ENCODE data around the gene UBE2B. TPM values are rescaled to one million over a fixed set of nuclear protein-coding genes. Genes with fewer than 3 reads are reported as not detected.

The UBE2B gene
- total RNA-seq, 1 experiment from 2014 or later, result 53.3 TPM

DNA sequence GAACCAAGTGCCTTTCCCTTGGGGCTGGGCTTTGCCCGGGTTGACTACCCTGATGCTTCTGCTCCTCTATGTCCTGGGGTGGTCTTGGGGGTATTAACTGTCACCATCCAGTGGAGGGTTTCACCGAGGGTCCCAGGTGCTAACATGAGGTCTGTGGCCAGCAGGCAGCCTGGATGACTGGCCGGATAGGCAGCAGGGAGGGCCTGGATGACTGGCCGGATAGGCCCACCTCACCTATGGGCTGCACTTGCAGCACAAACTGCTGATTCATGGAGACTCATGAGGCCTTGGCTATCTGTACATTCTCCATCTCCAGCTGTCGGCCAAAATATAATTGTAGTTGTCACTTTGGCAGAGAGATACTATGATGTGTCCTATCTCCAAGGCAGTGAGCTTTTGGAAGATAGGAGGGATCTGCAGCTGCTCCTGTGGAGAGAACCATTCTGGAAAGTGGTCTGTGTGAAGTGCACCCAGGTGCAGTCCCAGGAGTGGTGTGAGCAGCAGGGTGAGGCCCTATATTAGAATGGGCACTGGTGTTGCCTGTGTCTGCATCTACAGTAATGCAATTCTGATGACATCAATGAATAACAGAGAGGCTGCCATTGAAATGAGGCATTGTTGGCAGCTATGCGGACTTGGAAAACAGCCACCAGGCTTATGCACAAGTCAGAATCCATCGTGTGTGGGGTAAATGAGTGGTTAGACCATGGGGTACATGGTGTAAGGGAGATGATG is 66.6 kb downstream of the UBE2B start:
- H3K4me1 ChIP-seq, result peaks cover 2% of the 10 kb centered on the region; the same call in 1 of the 2 replicates

DNA sequence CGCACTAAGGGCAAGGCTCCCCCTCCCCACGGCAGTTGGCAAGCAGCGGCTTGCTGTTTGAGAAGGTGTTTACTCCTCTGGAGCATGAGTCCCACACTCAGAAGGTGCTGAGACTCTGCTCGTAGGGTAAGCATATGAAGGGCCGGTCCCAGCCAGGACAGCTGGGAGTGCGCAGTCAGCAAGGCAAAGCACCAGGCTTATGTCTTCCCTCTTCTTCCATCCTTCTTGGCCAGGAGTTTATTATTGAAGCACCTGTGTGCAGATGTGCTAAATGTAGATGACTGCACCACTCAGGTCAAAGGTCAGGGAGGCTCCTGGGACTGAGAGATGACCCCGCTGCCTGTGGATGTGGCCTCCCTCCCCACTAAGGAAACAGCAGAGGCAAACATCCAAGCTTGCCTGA is 67.4 kb downstream of the UBE2B start:
- no peak for DNase-seq
- no peaks in the 10 kb centered on the region for H3K9me3 ChIP-seq (replicated peaks)
- no peaks in the 10 kb centered on the region for H3K36me3 ChIP-seq
- peaks cover 9% of the 10 kb centered on the region for H3K27me3 ChIP-seq
- H3K4me1 ChIP-seq, result peaks cover 2% of the 10 kb centered on the region; the same call in 1 of the 2 replicates
- H3K27ac ChIP-seq, result no peak overlapping the region
- H3K4me3 ChIP-seq, result no peak overlapping the region

More for the DNA sequence above, 66.6 kb downstream of the UBE2B start:
- H3K9me3 ChIP-seq (replicated peaks), result no peaks in the 10 kb centered on the region
- DNase-seq, result no peak
- H3K36me3 ChIP-seq, result no peaks in the 10 kb centered on the region
- no peak overlapping the region for H3K27ac ChIP-seq
- H3K27me3 ChIP-seq, result peaks cover 10% of the 10 kb centered on the region
- no peak overlapping the region for H3K4me3 ChIP-seq

DNA sequence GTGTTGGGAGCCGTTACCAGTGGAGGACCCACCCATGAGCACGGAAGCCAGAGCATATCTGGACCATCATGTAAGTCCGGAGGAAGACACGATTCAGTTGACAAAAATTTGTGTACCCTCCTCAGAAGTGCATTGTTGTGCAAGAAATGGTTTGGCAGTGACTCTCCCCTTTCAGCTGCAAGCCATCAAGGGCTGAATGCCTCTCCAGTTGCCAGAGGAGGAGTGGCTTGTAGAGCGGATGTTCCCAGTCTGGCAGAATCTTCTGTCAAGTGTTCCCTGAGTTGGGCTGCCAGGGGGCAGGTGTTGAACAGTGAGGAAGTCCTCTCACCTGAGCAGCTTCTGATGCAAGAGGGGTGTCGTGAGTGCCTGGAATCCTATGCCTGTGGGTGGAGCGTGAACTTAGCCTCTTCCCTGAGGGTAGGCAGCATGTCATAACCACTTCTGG is 67.9 kb downstream of the UBE2B start:
- peaks cover 2% of the 10 kb centered on the region; the same call in 1 of the 2 replicates for H3K4me1 ChIP-seq
- H3K9me3 ChIP-seq (replicated peaks), result no peaks in the 10 kb centered on the region
- no peak overlapping the region for H3K27ac ChIP-seq
- peaks cover 7% of the 10 kb centered on the region; the same call in 1 of the 2 replicates for H3K27me3 ChIP-seq
- H3K4me3 ChIP-seq, result no peak overlapping the region
- H3K36me3 ChIP-seq, result no peaks in the 10 kb centered on the region
- DNase-seq, result no peak

DNA sequence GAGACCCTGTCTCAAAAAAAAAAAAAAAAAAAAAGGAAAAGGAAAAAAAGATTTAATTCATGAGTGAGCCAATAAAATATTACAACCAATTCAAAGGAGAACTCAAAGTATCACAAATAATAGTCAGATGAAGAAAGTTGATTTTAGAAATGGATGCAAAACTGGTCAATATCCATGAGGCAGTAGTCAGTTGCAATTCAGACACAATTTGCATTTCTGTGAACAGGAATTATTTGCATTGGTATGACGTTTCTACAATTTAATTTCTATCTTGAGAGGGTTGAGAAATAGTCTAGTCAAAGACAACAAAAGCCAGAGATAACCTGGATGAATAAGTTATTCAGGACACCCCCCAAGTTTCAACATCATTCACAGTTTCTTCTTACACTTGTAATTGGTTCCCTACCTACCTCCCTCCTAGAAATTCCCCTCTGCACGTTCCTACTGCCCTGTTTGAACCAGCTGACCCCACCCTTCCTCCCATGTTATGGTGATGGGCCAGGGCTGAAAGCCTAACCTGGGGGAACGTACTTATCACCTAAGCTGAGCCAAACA is 68.9 kb downstream of the UBE2B start:
- no peaks in the 10 kb centered on the region for H3K9me3 ChIP-seq (replicated peaks)
- H3K36me3 ChIP-seq, result no peaks in the 10 kb centered on the region
- H3K4me3 ChIP-seq, result no peak overlapping the region
- peaks cover 7% of the 10 kb centered on the region; the same call in 1 of the 2 replicates for H3K27me3 ChIP-seq
- H3K4me1 ChIP-seq, result peaks cover 2% of the 10 kb centered on the region; the same call in 1 of the 2 replicates
- DNase-seq, result no peak
- H3K27ac ChIP-seq, result no peak overlapping the region

Other genes with a start within 250 kb of the UBE2B start
- gene SKP1, start 194.6 kb upstream of the UBE2B start, total RNA-seq (2014; rRNA removed; shearing (Covaris generic)), result 576 and 631 TPM in 2 replicates
- 163 and 179 TPM in 2 replicates for gene PPP2CA, start 145.5 kb upstream of the UBE2B start, total RNA-seq (2014; rRNA removed; shearing (Covaris generic))
- gene CDKL3, start 4.4 kb upstream of the UBE2B start, total RNA-seq (2014; rRNA removed; shearing (Covaris generic)), result 1.4 and 2.5 TPM in 2 replicates
- gene CDKN2AIPNL, start 40.3 kb downstream of the UBE2B start, total RNA-seq (2014; rRNA removed; shearing (Covaris generic)), result 51.3 and 62.4 TPM in 2 replicates
- 0.71 and 1.6 TPM in 2 replicates for gene JADE2, start 154.1 kb downstream of the UBE2B start, total RNA-seq (2014; rRNA removed; shearing (Covaris generic))